ENCODE data around the gene GLG1.

GLG1 gene

GRCh38 chr16:74485916-74486315 is 121.0 kb downstream of the GLG1 start:
- peaks cover 36% of the 10 kb centered on the region for H3K36me3 ChIP-seq (replicated peaks; ENCODE audit: low read depth, low read length)

GRCh38 chr16:74480150-74481029 is 126.5 kb downstream of the GLG1 start:
- H3K79me2 ChIP-seq (ENCODE audit: low read length): no peaks in the 10 kb centered on the region
- no peak overlapping the region for H2AFZ ChIP-seq (ENCODE audit: low read depth, low read length)
- H3K4me2 ChIP-seq (ENCODE audit: low read length): no peak overlapping the region
- H3K27ac ChIP-seq (ENCODE audit: low read length): no peak overlapping the region
- TF ChIP-seq EZH2phosphoT487 (IDR thresholded peaks at IDR 0.05; ENCODE audit: low read depth) (no peak), CTCF (IDR thresholded peaks at IDR 0.05; ENCODE audit: low read depth, low read length) (no peak)
- no peak overlapping the region for H3K9ac ChIP-seq (ENCODE audit: low read length)
- H3K4me1 ChIP-seq (ENCODE audit: low read length): peaks cover 8% of the 10 kb centered on the region
- H3K4me3 ChIP-seq (ENCODE audit: low read length): no peak overlapping the region
- H3K27me3 ChIP-seq (ENCODE audit: low read depth, low read length): no peaks in the 10 kb centered on the region
- no peaks in the 10 kb centered on the region for H3K9me3 ChIP-seq (ENCODE audit: insufficient read depth, low read length)
- H3K36me3 ChIP-seq (replicated peaks; ENCODE audit: low read depth, low read length): peaks cover 38% of the 10 kb centered on the region
- 0 out of 2 replicates have a peak, but pooled peaks cover 2% of the 10 kb centered on the region for H4K20me1 ChIP-seq (ENCODE audit: insufficient read depth, low read length)

More at GRCh38 chr16:74485916-74486315, 121.0 kb downstream of the GLG1 start:
- H3K4me3 ChIP-seq (ENCODE audit: low read length): no peak overlapping the region
- no peaks in the 10 kb centered on the region for H3K4me1 ChIP-seq (ENCODE audit: low read length)
- H3K27me3 ChIP-seq (ENCODE audit: low read depth, low read length): no peaks in the 10 kb centered on the region
- H3K9me3 ChIP-seq (ENCODE audit: insufficient read depth, low read length): no peaks in the 10 kb centered on the region
- no peak overlapping the region for H3K9ac ChIP-seq (ENCODE audit: low read length)
- 0 out of 2 replicates have a peak, but pooled peaks cover 2% of the 10 kb centered on the region for H4K20me1 ChIP-seq (ENCODE audit: insufficient read depth, low read length)
- TF ChIP-seq EZH2phosphoT487 (IDR thresholded peaks at IDR 0.05; ENCODE audit: low read depth) (no peak), CTCF (IDR thresholded peaks at IDR 0.05; ENCODE audit: low read depth, low read length) (no peak)
- no peak overlapping the region for H3K4me2 ChIP-seq (ENCODE audit: low read length)
- H2AFZ ChIP-seq (ENCODE audit: low read depth, low read length): no peak overlapping the region
- no peak overlapping the region for H3K27ac ChIP-seq (ENCODE audit: low read length)
- H3K79me2 ChIP-seq (ENCODE audit: low read length): peaks cover 3% of the 10 kb centered on the region; the same call in 1 of the 2 replicates

GRCh38 chr16:74477226-74477625 is 129.7 kb downstream of the GLG1 start:
- H3K9ac ChIP-seq (ENCODE audit: low read length): no peak overlapping the region
- no peak overlapping the region for H3K4me3 ChIP-seq (ENCODE audit: low read length)
- H3K79me2 ChIP-seq (ENCODE audit: low read length): no peaks in the 10 kb centered on the region
- TF ChIP-seq CTCF (IDR thresholded peaks at IDR 0.05; ENCODE audit: low read depth, low read length): no peak
- no peak for TF ChIP-seq EZH2phosphoT487 (IDR thresholded peaks at IDR 0.05; ENCODE audit: low read depth)
- H3K27me3 ChIP-seq (ENCODE audit: low read depth, low read length): no peaks in the 10 kb centered on the region
- peaks cover 22% of the 10 kb centered on the region for H3K4me1 ChIP-seq (ENCODE audit: low read length)
- H3K9me3 ChIP-seq (ENCODE audit: insufficient read depth, low read length): no peaks in the 10 kb centered on the region
- no peak overlapping the region for H3K27ac ChIP-seq (ENCODE audit: low read length)
- no peak overlapping the region for H2AFZ ChIP-seq (ENCODE audit: low read depth, low read length)
- 0 out of 2 replicates have a peak, but pooled peaks cover 2% of the 10 kb centered on the region for H4K20me1 ChIP-seq (ENCODE audit: insufficient read depth, low read length)
- no peak overlapping the region for H3K4me2 ChIP-seq (ENCODE audit: low read length)
- H3K36me3 ChIP-seq (replicated peaks; ENCODE audit: low read depth, low read length): peaks cover 37% of the 10 kb centered on the region

GRCh38 chr16:74474416-74474815 is 132.5 kb downstream of the GLG1 start:
- Histone ChIP-seq H3K4me3 (ENCODE audit: low read length) (no peak overlapping the region), H3K79me2 (ENCODE audit: low read length) (no peaks in the 10 kb centered on the region), H3K36me3 (replicated peaks; ENCODE audit: low read depth, low read length) (peaks cover 47% of the 10 kb centered on the region), H3K27me3 (ENCODE audit: low read depth, low read length) (no peaks in the 10 kb centered on the region), H3K4me2 (ENCODE audit: low read length) (no peak overlapping the region), H3K9me3 (ENCODE audit: insufficient read depth, low read length) (no peaks in the 10 kb centered on the region), H3K27ac (ENCODE audit: low read length) (no peak overlapping the region), H2AFZ (ENCODE audit: low read depth, low read length) (no peak overlapping the region), H4K20me1 (ENCODE audit: insufficient read depth, low read length) (0 out of 2 replicates have a peak, but pooled peaks cover 2% of the 10 kb centered on the region), H3K4me1 (ENCODE audit: low read length) (peaks cover 36% of the 10 kb centered on the region), H3K9ac (ENCODE audit: low read length) (no peak overlapping the region)
- TF ChIP-seq EZH2phosphoT487 (IDR thresholded peaks at IDR 0.05; ENCODE audit: low read depth): no peak
- no peak for TF ChIP-seq CTCF (IDR thresholded peaks at IDR 0.05; ENCODE audit: low read depth, low read length)
